Measurements from ENCODE around the gene RAB17.

DNA sequence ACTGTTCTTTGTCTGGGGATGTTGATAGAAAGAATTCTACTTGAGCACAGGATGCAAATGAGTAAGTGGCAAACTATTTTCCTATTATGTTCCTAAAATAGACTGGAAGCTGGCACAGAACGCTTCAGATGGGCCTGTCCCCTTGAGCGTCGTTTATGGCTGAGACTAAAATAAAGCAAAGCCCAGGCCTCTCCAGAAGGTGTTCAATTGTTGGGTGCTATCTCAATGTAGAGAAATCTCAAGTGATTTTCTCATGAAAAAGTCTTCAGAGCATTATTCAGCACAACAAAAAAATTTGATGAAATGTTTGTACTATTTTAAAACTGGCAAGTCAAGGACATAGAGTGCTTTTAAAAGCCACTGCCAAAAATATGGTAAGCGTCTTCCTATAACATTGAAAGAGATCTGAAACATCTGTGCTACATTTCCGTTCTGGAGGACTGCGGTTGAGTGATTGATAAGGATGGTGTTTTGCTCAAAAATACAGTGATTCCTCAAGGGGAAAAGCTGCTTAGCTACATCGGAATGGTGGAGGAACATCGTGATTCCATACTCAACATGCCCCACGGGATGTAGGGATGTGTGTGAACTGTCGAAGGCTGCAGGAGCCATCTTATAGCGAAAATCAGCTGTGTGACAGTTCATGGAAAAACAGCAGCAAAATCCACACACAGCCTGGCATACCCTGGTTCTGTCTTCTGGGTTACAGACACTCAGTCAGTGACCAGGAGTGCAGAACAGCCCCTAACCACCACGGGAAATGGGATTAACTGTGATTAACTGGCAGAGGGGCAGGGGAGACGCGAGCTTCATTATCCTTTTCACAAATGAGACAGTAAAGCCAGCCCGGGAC is 26.4 kb upstream of the RAB17 start:
- TF ChIP-seq, protein P1, sequence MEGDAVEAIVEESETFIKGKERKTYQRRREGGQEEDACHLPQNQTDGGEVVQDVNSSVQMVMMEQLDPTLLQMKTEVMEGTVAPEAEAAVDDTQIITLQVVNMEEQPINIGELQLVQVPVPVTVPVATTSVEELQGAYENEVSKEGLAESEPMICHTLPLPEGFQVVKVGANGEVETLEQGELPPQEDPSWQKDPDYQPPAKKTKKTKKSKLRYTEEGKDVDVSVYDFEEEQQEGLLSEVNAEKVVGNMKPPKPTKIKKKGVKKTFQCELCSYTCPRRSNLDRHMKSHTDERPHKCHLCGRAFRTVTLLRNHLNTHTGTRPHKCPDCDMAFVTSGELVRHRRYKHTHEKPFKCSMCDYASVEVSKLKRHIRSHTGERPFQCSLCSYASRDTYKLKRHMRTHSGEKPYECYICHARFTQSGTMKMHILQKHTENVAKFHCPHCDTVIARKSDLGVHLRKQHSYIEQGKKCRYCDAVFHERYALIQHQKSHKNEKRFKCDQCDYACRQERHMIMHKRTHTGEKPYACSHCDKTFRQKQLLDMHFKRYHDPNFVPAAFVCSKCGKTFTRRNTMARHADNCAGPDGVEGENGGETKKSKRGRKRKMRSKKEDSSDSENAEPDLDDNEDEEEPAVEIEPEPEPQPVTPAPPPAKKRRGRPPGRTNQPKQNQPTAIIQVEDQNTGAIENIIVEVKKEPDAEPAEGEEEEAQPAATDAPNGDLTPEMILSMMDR (conservative IDR thresholded peaks at IDR 0.05; ENCODE audit: low read length): no peak
- no peak for TF ChIP-seq EZH2phosphoT487 (IDR thresholded peaks at IDR 0.05; ENCODE audit: borderline replicate concordance)
